Measurements from ENCODE around the gene MAG. TPM values are rescaled to one million over a fixed set of nuclear protein-coding genes. Genes with fewer than 3 reads are reported as not detected.

Gene MAG, protein sequence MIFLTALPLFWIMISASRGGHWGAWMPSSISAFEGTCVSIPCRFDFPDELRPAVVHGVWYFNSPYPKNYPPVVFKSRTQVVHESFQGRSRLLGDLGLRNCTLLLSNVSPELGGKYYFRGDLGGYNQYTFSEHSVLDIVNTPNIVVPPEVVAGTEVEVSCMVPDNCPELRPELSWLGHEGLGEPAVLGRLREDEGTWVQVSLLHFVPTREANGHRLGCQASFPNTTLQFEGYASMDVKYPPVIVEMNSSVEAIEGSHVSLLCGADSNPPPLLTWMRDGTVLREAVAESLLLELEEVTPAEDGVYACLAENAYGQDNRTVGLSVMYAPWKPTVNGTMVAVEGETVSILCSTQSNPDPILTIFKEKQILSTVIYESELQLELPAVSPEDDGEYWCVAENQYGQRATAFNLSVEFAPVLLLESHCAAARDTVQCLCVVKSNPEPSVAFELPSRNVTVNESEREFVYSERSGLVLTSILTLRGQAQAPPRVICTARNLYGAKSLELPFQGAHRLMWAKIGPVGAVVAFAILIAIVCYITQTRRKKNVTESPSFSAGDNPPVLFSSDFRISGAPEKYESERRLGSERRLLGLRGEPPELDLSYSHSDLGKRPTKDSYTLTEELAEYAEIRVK
- 1 to 10 TPM in 2 of 12 donors, under 1 TPM in 6, not detected in 4; 0.11 to 1.3 (median 0.37) TPM for polyA plus RNA-seq (ENCODE audit: insufficient read length in 12 of 12)
- long read RNA-seq, donor 1, result 0 reads
- long read RNA-seq, donor 2, result 0 reads
- long read RNA-seq, donor 3, result 0 reads
- long read RNA-seq, donor 4, result 0 reads
- long read RNA-seq, donor 5, result 0 reads
- long read RNA-seq, donor 6, result 0 reads
- long read RNA-seq, donor 7, result 0 reads
- long read RNA-seq, donor 8, result 0 reads
- long read RNA-seq, donor 9, result 0 reads
- long read RNA-seq, donor 10, partial matches to known transcripts, result 0 of 1 reads
- long read RNA-seq, donor 10, other reads (novel, unspliced or antisense), result 0 of 1 reads
- long read RNA-seq, donor 11, result 0 reads

DNA sequence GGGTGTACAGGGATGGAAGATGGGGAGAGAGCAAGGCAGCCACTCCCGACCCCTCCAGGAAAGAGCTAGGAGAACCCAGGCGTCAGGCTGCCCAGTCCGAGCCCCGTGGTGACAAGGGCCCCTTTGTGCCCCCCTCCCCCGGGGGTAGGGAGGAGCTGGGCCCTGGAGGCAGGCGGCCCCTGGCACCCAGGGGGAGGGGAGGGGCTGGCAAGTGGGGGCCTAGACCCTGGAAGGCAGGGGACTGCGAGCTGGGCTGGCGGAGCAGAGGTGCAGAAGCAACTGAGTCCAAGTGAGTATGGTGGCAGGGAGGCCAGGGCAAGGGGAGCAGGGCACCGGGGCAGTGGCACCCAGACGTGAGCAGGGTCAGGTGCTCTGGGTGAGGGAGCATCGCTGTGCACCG lies at the start of gene MAG:
Gene MAG, plus strand, starts transcription at position 246 of the 400 bp plus-strand sequence. CDS start 3,248 bp downstream, outside the sequence.
- DNase-seq, result no peak

DNA sequence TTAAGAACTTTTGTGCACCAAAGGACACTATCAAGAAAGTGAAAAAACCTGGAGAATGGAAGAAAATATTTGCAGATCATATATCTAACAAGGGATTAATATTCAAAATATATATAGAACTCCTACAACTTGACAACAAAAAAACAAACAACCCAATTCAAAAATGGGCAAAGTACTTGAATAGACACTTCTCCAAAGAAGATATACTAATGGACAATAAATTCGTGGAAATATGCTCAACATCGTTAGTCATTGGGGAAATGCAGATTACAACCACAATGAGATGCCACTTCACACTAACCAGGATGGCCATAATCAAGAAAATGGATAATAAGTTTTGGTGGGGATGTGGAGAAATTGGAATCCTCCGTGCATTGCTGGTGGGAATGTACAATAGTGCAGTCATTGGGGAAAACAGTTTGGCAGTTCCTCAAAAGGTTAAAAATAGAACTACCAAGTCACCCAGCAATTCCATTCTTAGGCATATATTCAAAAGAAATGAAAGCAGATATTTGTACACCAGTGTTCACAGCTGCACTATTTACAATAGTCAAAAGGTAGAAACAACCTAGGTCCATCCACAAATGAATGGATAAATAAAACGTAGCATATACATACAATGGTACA lies 45.4 kb upstream of the MAG start:
- no peak for DNase-seq

DNA sequence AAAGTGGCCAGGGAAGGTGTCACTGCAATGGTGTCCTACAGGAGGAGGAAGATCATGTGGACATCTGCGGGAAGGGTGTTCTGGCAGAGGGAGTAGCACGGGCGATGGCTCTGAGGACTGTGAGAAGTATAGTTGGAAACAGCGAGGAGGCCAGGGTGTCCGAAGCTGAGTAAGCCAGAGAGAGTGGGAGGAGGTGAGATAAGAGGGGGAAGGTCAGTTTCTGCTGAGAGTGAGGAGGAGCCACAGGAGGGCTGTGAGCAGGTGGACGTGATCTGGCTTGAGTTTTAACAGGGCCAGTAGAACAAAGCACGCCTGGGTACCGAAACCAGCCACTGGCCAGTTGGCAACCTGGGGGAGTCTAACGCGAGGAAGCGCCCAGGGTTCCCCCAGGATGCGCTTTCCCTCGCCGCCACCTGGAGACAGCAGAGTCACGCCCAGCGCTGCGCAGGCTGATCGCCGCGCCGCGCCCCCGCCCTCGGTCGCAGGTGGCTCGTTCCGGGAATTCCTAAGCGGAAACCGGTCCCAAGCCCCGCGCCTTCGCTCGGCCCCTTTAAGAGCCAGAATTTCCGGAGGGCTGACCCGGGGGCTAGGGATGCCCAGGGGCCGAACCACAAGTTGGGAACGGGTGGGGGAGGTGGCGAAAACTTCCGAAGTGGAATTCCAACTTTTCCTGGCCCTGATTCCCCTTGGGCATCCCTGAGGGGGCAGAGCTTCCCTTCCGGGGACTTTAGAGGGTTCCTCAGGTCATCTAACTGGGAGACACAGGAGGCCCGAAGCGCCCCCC lies 44.2 kb upstream of the MAG start:
- no peak for DNase-seq

DNA sequence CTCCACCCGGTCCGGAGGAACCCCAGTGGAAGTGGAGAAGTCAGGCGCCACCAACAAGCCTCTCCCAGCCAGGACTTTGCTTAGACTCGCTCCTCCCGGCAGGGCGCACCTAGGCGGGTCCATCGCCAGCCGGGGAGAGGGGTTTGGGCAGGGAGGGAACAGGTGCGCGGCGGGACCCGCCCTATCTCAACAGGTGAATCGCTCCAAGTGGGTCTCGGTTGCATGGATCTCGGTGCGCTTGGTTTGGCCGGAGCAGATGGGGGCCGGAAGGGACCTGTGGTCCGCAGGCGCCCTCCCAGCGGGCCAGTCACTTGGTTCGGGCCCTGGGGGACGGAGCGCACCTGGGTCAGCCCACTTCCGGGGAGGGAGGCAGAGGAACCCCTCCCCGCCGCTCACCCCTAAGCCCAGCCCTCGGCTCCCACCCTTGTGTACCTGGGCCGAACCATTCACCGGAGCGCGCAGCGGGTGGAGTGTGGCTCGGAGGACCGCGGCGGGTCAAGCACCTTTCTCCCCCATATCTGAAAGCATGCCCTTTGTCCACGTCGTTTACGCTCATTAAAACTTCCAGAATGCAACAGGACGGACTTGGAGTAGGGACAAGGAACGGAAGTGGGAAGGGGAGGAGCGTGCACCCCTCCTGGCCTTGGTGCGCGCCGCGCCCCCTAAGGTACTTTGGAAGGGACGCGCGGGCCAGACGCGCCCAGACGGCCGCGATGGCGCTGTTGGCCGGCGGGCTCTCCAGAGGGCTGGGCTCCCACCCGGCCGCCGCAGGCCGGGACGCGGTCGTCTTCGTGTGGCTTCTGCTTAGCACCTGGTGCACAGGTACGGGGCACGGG lies 43.4 kb upstream of the MAG start, which contains the start of gene LSR:
Gene LSR, plus strand, starts transcription at position 693 of the 836 bp plus-strand sequence. Its CDS starts 21 bp downstream, at position 714.
- DNase-seq, result no peak

DNA sequence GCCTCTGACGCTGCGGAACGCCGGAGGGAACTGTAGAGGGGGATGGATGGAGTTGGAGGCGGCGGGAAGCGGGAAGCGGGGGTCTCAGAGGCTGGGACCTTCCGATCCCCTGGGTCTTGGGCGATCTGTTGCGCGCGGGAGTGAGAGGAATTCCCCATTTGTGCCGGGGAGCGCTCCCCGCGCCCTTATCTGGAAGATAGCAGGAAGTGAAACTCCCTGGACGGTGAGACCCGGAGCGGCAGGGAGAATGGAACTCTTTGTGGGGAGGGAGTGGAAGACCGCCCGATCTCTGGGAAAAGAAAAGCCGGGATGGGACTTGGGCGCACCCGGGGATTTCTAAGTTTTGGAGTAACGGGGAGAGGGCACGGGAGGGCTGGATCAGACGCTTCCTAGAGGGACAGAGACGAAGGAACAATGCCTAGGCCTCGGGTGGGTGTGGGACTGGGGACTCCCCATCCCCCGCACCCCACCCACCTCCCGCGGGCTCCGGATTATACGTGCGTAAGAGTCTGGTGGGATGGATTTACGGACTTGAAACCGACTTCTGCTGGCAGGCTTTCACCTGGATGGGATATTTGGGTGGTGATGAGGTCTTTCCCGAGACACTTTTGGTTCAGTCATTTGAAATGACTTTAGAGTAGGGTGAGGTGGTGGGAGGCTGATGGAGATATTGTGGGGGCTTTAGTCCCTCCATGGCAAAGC lies 42.7 kb upstream of the MAG start:
- DNase-seq, result no peak

DNA sequence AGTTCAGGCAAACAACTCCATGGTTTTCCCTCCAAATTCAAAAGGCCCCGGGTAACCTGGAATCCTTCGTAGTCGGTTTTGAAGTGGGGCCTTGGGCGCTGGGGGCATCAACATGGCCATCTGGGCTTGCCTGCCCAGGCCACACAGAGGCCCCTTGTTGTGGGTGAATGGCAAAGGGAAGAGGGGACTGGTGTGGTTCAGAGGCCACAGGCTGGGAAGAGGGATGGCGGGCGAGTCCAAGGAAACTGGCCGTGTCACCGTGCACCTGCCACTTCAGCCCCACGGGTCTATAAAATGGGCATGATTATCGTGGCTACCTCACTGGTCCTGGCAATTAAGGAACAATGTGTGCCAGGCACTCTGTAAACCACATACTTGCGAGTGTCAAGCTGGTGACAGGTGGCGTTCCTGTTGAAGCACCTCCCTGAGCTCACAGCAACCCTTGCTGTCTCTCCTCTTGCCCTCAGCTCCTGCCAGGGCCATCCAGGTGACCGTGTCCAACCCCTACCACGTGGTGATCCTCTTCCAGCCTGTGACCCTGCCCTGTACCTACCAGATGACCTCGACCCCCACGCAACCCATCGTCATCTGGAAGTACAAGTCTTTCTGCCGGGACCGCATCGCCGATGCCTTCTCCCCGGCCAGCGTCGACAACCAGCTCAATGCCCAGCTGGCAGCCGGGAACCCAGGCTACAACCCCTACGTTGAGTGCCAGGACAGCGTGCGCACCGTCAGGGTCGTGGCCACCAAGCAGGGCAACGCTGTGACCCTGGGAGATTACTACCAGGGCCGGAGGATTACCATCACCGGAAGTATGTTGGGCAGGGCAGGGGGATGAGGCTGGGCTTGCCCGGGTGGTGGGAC lies 41.9 kb upstream of the MAG start:
- no peak for DNase-seq

DNA sequence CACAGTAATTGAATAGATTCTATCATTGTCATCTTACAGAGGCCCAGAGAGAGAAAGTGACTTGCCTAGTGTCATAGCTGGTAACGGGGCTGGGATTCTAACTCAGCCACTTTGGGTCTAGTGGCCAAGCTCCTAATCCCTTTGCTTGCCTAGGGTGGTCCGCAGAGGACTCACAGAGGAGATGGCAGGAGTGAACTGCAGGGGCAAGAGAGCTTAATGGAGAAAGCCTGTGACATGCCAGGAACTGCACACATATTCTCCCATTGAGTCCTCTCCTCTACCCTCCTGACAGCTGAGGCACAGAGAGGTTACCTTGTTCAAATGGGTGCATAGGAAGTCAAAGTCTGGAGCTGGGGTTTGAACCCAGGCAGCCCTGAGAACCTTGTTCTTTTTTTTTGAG lies 40.5 kb upstream of the MAG start:
- no peak for DNase-seq

DNA sequence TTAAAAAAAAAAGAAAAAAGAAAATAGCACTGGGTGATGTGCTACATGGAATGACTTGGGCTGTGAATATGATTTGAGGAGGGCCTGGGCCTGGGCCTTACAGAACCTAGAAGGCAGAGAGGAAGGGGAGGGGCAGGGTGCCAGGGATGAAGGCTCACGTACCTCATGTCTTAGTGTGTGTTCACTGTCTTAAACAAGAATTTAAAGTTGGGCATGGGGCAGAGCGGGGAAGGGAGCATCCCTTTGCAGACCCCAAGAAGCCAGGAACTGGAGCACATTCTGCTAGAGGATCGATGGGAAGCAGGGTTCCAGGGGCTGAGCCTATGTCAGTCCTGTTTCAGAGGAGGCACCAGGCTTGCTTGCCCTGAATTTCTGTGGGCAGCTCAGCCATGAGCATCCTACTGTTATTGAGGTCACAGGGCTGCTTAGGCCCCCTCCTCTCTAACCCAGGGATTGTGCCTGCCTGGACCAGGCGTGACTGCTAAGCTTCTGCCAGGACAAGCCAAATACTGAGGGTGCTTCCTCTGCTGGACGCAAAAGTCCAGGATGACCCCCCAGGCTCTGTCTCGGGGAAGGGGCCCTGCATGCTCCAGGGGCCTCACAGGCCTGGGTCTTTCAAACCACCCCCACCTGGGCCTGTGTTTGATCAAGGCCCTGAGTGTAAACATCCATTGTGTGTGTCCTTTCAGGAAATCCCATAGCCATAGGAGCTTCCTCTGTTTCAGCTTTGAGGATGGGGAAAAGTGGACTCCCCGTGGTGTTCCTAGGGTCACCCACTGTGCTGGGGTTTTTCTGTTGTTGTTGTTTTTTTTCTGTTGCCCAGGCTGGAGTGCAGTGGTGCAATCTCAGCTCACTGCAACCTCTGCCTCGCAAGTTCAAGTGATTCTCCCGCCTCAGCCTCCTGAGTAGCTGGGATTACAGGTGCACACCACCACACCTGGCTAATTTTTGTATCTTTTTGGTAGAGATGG lies 38.4 kb upstream of the MAG start:
- DNase-seq, result no peak

DNA sequence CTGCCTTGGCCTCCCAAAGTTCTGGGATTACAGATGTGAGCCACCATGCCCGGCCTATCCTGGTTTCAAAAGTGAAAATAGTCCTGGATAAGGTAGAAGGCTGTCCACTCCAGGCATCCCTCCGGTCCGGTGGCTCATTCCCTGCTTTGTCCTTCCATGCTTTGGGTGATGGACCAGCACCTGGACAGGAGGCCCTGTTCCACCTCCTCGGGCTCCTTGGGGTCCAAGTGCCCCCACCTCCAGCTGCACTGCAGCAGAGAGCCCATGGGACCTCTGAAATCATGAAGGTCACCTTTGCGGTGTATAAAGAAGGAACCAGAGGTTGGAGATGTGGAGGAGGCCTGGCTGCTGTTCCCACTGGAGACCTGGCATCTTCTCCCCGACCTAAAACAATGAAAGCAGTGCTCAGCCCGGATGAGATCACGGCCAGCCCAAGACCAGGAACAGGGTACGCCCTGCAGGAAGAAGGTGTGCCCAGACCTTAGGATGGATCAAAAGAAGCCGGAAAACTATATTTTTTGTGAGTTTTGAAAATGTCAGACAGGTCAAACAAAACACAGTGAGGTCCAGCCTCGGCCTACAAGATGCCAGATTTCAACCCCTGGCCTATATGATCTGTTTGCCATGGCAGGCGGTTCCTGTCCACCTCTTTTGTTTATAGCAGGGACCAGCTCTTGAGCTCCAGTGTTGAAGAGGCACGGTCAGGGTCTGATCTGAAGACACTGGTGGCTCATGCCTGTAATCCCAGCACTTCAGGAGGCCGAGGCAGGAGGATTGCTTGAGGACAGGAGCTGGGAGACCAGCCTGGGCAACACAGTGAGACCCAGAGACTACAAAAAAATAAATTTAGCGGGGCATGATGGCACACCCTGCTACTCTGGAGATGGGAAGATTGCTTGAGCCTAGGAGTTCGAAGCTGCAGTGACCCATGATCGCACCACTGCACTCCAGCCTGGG lies 37.3 kb upstream of the MAG start:
- DNase-seq, result no peak

DNA sequence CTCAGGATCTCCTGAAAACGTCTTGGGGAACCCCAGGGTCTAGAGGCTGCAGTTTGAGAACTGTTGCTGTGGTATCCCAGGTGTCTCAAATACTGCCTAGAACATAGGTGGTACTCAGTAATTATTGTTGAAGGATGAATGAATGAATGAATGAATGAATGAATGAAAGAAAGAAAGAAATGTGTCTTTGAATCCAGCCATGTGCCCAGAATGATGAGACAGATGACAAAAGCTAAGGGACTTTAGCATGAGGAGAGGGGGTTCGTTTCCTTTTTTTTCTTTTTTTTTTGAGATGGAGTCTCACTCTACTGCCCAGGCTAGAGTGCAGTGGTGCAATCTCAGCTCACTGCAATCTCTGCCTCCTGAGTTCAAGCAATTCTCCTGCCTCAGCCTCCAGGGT lies 35.4 kb upstream of the MAG start:
- DNase-seq, result no peak

DNA sequence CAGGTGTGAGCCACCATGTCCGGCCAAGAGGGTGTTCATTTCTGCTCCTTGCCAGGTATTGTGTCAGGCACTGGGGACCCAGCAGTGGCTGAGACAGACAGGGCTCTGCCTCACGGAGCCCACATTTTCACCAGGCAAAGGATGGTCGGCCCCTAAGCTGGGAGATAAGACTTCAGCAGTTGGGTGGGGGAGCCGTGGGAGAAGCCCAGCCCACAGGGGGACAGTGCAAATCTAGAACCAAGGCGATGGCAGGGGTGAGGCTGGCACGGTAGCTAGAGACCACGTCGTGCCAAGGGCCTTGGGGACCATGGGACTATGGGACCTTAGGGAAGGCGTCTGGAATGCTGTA lies 34.9 kb upstream of the MAG start:
- DNase-seq, result no peak

DNA sequence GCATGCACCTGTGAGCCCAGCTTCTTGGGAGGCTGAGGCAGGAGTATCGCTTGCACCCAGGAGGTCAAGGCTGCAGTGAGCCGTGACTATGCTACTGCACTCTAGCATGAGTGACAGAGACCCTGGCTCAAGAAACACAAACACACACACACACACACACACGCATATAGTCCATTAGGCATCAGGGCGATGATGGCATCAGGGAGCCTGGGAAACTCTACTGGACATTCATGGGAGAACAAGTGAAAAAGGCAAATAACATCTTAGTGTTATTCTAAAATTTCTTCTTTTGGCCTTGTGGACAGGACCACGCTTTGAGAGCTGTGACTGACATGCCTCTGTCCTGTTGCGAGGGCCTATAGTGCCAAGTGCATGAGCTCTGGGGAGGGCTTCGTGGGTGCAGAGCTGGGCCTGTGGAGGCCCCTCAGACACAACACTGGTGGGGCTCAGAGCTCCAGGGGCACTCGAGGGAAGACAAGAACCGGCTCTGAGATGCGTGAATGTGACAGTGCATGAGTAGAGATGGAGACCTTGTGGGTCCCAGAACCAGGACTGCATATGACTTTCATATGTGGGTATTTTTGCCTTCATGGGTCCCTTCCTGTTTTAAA lies 31.2 kb upstream of the MAG start:
- DNase-seq, result no peak

DNA sequence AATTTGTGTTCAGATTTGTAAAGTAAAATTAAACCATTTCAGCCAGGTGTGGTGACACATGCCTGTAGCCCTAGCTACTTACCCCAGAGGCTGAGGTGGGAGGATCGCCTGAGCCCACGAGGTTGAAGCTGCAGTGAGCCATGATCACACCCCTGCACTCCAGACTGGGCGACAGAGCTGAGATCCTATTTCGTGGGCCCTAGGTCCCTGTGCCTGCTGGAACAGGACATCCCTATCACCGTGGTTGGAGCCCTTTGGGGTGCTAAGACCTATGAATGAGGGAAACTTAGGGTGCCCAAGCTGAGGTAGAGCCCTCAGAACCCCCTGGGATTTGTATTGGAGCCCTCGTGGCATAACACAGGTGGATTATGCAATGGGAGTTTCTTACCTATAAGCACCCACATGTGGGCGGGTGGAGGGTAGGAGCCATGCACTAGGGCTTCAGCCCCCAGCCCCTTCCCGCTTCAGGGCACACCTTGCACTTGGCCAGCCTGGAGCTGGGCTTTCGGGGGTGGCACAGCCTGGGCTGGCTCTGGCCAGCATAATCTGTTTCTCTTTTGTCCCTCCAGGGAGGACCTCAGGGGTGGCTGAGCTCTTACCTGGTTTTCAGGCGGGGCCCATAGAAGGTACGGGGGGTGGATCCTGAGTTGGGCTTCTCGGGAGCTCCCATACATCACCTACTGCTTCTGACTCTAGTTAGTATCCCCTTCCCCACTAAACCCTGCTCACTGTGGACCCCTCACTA lies 30.4 kb upstream of the MAG start:
- DNase-seq, result no peak

DNA sequence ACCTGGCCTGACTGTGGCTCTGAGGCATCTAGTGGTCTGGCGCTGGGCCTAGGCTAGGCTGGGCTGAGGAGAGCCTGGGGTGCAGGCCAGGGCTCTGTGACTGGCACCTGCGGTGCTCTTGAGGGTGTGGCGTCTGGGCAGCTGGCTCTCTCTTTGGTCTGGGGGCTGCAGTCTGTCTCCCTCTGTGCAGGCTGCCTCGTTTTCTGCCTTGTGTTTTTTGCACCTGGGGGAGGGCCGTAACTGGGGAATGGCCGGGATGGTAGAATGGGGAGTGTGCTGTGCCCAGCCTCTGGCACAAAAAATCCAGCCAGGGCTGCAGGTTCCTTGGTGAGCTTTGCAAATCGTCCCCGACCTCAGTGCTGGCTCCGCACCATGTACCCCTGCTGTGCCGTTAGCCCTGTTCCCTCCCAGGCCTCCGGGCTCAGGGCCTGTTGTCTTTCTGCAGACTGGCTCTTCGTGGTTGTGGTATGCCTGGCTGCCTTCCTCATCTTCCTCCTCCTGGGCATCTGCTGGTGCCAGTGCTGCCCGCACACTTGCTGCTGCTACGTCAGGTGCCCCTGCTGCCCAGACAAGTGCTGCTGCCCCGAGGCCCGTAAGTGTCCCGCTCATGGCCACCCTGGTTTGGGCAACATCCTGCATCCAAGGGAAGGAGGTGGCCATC lies 29.7 kb upstream of the MAG start:
- no peak for DNase-seq
